Ureter (tissue), 1 donor: ENCODE measurements around the gene ELK4. TPM values are rescaled to one million over a fixed set of nuclear protein-coding genes. Genes with fewer than 3 reads are reported as not detected.
A peak's percentile ranks its signal among the peaks of the same experiment; 100 is the strongest.

Experiments
- DNase-seq: peaks from one replicate; pipeline ENCODE4 v3.0.0-alpha.2; 2020; ENCODE audit warnings: low spot score
- total RNA-seq: library from RNA; stranded (reverse); gene quantifications from one replicate; pipeline ENCODE4 v1.2.4, GENCODE V29; 2023
- donor health status: DM: yes; HTN: yes; CAD: no.

Gene ELK4
- total RNA-seq, 1 donor from 2014 or later = 88.7 TPM

- DNase-seq = no peak
These were observed 1.6 kb downstream of the ELK4 start for GRCh38 chr1:205630241-205630640.

- DNase-seq = no peak
These were observed 2.1 kb downstream of the ELK4 start for GRCh38 chr1:205629751-205630150.

- DNase-seq = no peak
These were observed 3.9 kb downstream of the ELK4 start for GRCh38 chr1:205627956-205628355.

- DNase-seq = no peak
These were observed 5.6 kb downstream of the ELK4 start for GRCh38 chr1:205626216-205626615.

- no peak for DNase-seq
These were observed 8.2 kb downstream of the ELK4 start for GRCh38 chr1:205623646-205624045.

GRCh38 chr1:205620269-205620668 is 11.5 kb downstream of the ELK4 start:
- no peak for DNase-seq

- DNase-seq = no peak
These were observed 12.4 kb downstream of the ELK4 start for GRCh38 chr1:205619376-205619775.

- DNase-seq = no peak
These were observed 15.1 kb downstream of the ELK4 start for GRCh38 chr1:205616563-205617293.

GRCh38 chr1:205615789-205616188 is 16.0 kb downstream of the ELK4 start:
- DNase-seq = no peak

GRCh38 chr1:205613854-205614412 is 17.9 kb downstream of the ELK4 start:
- DNase-seq = no peak

GRCh38 chr1:205612556-205612955 is 19.3 kb downstream of the ELK4 start:
- DNase-seq = no peak

GRCh38 chr1:205612104-205612503 is 19.7 kb downstream of the ELK4 start:
- DNase-seq = no peak

- no peak for DNase-seq
These were observed 20.8 kb downstream of the ELK4 start for GRCh38 chr1:205610901-205611466.

- no peak for DNase-seq
These were observed 21.8 kb downstream of the ELK4 start for GRCh38 chr1:205610036-205610435.

- DNase-seq = no peak
These were observed 26.8 kb downstream of the ELK4 start for GRCh38 chr1:205604825-205605505.

GRCh38 chr1:205604059-205604458 is 27.8 kb downstream of the ELK4 start:
- DNase-seq = no peak

GRCh38 chr1:205601205-205601604 is 30.6 kb downstream of the ELK4 start:
- no peak for DNase-seq

- DNase-seq = peak; percentile 41
These were observed 31.7 kb downstream of the ELK4 start for GRCh38 chr1:205600085-205600484.

GRCh38 chr1:205599669-205600042 is 32.2 kb downstream of the ELK4 start:
- no peak for DNase-seq

GRCh38 chr1:205598841-205599668 is 32.8 kb downstream of the ELK4 start:
- DNase-seq = peak; percentile 61

GRCh38 chr1:205597691-205598314 is 34.0 kb downstream of the ELK4 start:
- DNase-seq = peak; percentile 35
